Left kidney (tissue), 2 donors: ENCODE measurements around the gene PUS3. TPM values are rescaled to one million over a fixed set of nuclear protein-coding genes. Genes with fewer than 3 reads are reported as not detected.
A peak's percentile ranks its signal among the peaks of the same experiment; 100 is the strongest.

ENCODE experiments used
- DNase-seq: peaks from one replicate; pipeline ENCODE4 v3.0.0-alpha.2; 2013
- polyA plus RNA-seq: library from polyadenylated mRNA; unstranded; fragments of 120-200 nt; gene quantifications from one replicate; pipeline ENCODE4 v1.2.1, GENCODE V29; 2013; ENCODE audit not compliant: insufficient read length

PUS3 gene
- polyA plus RNA-seq, 1 donor = 20.0 TPM

DNA sequence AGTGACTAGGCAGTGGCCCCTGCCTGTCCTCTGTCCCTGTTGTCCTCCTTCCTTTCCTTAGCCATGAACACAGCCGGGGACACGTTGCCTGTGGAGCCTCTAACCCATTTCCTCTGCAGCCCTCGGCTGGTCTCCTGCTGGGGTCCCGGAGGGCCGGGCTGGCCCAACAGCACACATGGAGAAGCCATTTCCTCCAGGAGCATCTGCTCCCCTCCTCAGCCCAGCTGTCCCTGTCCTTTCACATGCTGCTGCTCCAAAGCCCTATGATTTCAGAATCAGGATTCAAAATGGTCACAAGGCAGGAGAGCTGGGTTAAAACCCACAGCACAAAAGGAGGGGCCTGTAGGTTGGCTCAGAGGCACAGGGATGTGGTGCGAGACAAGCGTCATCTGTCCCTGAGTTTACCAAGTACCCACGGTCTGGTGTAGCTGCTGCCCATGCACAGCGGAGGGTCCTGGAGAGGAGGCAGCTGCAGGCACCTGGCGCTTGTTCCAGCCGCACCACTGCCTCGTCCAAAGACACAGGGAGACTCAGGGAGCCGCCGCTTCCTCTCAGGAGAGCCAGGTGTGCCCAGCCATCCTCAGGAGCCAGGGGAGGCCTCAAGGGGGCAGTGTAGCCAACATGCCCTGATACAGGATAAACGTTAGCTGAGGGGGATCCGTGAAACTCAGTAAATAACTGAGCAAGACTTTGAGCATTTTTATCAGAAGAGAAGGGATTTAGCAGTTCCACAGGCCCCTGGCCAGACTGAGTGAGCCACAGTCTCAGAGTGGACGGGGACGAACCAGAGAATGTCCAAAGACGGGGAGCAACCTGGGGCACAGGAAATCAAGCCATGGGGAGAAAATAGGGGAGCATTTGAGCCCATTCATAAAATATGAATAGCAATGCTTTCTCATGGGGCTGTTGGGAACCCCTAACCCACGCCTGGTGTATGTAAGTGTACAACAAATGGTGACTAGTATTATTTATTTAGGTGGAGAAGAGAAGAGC is 38.9 kb upstream of the PUS3 start:
- DNase-seq = peak; percentile 49

DNA sequence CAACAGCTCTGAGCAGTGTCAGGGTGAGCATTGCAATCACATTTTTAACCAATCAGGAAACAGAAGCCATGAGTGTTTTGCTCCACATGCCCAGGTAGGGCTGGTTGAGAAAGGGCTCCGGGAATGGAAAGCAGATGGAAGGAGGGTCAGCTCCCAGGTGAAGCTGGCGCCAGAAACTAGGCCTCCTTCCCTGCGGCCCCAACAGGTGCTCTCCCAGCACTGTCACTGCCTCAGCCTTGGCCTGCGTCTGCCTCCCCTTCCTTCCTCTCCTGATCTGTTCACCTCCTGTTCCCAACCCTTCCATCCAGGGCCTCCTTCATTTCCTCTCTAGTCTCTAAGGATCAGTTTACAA is 38.2 kb upstream of the PUS3 start:
- DNase-seq = no peak

DNA sequence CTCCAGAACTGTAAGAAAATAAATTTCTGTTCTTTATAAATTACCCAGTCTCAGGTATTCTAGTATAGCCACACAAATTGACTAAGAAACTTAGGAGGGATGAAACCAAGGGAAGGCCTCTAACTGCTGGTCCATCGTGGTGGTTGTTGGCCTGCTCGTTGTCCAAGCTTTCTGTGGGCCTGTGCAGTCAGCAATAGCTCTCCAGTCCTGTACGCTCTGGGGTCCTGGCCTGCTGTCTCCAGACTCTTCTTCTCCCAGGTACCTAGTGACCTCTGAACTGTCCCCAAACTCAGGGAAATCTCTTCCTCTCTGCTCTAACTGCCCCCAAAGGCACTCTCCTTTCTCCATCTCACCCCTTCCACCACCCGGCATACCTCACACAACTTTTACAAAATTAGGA is 37.1 kb upstream of the PUS3 start:
- DNase-seq = no peak

DNA sequence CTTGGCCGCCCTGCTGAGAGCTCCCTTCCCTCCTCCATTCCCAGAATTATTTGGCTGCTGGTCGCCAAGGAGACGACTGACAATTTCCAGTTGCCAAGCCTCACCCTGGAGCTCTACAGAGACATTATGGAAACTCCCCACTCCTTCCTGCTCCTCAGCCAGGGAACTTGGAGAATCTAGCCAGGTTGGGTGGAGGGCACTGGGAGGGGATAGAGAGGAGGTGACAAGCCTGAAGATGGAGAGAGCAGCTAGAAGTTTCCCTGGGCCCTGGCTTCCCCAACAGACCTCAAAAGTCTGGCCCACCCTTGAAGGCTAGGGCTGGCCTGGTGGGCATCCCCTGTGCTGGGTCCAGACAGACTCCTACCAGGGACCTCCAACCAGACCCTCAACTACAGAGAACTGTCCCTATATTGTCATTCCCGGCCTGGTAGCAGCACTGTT is 36.1 kb upstream of the PUS3 start:
- DNase-seq = no peak

DNA sequence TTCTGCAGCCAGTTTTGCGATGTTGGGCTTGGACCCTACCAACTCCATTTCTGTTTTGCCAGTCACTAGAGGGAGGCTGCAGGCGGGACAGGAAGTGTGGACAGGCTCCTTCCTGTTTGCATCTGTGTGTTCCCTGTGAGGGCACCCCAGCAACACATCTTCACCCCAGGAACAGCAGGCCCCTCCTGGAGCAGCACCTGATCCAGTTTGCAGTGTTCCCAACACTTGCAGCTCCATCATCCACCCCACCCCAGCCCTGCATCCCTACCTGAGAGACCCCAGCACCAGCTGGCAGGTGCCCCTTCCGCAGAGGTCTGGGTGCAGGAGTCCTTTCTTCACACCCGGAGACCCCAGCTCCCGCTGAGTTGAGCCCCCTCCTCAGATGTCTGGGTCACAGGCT is 35.4 kb upstream of the PUS3 start:
- DNase-seq = no peak

DNA sequence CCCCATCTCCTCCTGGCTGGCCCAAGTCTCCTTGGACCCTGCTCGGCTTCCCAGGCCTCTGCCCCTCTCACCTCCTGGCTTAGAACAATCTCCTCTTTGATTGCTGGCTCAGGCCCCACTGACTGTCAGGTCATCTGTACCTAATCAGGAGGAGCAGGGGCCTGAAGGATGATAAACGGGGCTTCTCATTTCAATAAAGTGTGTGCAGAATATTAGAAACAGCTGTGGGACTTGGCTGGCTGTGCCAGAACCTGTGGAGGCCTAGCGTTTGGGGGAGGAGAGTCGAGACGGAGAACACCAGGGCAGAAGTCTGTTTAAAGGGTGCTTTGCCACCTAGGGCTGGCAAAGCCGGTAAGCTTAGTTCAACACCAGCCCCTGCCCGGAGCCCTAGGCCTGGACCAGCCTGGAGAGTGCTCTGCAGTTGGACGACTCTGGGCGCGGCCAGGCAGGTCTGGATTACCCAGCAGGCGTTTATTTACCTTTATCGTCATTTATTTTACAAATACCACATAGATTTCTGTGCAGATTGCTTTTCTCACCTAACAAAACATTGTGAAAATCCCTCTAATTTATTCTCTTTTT is 32.7 kb upstream of the PUS3 start:
- DNase-seq = no peak

DNA sequence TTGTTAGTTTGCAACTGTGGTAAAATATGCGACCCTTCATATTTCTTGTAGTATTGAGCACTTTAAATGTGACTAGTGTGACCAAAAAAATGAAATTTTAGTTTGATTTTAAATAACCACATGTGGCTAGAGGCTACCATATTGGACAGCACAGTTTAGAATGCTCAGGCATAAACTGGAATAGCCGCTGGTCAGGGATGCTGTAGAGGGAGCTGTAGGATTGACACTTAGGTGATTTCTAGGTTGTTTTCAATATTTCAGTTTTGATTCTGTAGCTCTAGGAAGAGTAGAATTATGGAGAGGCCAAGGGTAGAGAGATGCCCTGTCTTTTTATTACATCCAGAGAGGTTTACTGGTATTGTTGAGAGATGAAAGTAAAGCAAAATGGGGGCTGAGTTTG is 32.0 kb upstream of the PUS3 start:
- DNase-seq = no peak

DNA sequence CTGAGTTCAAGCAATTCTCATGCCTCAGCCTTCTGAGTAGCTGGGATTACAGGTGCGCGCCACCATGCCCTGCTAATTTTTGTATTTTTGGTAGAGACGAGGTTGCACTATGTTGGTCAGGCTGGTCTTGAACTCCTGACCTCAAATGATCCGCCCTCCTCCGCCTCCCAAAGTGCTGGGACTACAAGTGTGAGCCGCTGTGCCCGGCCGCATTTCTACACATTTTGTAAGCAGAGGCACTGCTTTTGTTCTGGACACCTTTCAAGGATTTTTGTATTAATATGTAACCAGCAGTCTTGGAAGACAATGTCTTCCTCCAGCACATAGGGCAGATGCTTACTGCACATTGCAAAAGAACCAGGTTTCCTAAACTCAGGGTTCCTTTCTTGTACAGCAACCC is 31.5 kb upstream of the PUS3 start:
- DNase-seq = no peak

DNA sequence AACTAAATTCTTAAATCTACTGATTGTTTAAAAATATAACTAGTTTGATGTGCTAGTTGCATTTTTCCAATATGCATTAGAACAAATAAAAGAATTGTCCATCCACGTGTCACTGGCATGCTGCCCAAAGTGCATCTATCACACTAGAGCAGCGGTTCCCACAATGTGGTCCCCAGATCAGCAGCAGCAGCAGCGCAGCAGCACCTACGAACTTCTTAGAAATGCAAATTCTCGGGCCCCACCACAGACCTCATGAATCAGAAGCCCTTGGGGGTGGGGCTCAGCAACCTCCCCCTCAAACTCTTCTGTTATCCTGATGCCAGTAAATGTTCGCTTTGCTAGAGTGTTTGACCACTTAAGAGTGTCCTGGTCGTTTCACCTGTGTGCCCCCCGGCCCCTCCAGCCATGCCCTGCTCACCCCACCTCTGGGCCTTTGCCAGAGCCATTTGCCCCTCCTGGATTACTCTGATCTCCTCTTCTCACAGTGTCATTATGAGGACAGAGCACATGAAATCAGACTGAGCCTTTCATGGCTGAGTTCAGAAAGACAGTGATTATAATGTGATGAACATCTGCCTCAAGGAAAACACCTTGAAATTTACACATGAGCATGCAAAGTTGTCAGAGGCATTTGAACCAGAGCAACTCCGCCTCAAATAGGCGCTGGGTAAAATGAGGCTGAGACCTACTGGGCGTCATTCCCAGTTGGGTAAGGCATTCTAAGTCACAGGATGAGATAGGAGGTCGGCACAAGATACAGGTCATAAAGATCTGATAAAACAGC is 30.2 kb upstream of the PUS3 start:
- no peak for DNase-seq

DNA sequence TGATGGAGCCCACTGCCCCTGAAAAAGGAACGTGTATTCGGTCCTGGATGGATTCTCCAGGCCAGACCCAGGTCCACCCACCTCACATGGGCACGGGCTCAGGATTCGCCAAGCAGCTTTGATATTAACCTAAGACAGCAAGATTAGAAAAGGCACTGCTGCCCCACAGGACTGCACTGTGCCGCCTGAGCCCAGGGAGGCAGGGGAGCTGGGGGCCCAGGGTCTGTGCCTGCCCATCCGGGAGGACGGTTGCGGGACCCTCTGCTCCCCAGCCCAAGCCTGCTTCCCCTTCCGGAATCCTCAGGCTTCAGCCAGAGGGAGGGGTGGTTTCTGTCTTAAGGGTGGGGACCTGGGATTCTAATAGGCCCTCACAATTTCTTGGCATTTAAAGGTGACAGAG is 29.3 kb upstream of the PUS3 start:
- DNase-seq = no peak

DNA sequence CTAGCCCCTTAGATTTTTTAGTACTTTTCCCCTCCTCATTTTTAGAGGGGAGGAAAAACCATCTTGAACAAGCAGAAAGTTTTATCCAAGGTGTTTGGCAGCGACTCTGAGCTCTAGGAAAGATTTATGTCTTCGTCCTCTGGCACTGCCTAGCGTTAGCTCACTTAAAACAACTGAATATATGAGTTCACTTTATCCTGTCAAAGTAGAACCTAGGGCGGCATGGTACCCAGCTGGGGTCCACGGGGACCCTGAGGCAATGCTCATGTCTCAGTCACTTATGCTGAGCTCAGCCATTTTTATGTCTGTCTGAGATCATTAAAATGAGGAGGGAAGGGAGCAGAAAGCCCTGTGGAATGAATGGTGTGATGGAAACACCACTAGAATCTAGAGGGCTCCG is 28.7 kb upstream of the PUS3 start:
- DNase-seq = no peak

DNA sequence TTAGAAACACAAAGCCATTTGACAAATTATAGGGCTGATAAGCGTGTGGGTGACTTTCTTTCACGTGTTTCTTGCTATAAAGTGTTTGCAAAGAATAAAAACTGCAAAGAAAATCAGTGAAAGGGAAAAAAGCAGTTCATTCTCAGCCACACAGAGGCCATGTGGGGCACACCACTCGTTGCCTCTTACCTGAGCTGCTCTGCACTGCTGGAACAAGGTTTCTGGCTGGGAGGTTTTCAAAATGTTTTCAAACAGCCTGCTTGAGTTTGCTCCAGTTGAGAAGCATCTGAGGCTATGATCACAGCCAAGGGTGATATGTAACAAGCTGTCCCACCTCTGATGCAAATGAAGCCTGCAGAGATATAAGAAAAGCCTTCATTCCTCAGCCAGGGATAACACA is 28.1 kb upstream of the PUS3 start:
- no peak for DNase-seq

DNA sequence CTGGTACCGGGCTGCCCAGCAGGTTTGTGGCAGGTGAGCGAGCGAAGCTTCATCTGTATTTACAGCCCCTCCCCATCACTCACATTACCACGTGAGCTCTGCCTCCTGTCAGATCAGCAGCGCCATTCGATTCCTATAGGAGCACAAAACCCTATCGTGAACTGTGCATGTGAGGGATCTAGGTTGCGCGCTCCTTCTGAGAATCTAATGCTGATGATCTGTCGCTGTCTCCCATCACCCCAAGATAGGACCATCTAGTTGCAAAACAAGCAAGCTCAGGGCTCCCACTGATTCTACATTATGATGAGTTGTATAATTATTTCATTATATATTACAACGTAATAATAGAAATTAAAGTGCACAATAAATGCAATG is 27.1 kb upstream of the PUS3 start:
- DNase-seq = no peak

DNA sequence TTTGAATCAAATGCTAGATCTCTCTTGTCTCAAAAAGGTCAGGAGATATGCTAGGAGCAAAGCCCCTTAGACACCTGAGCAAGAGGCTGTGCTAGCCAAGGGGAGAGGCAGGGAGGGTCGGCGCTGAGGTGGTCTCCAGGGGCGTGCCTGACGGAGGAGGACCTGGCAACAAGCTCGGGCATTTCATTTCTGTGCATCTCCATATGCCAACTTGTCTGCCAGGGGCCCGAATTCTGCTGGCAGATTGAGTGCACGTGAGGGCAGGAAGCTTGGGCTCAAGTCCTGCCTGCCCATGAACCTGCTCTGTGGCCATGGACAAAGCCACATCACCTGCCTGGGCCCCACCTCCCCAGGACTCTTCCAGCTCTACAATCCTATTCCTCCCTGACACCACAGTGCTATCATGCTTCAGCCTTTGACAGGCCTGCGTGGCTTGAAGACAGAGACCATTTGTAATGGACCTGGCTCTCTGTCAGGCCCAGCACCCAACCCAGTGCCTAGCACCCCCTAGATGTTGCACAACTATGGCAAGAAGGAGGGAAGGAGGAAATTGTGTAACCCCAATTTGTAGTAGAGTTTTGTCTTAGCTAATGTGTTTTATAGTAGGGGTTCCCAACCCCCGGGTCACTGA is 26.6 kb upstream of the PUS3 start:
- no peak for DNase-seq

DNA sequence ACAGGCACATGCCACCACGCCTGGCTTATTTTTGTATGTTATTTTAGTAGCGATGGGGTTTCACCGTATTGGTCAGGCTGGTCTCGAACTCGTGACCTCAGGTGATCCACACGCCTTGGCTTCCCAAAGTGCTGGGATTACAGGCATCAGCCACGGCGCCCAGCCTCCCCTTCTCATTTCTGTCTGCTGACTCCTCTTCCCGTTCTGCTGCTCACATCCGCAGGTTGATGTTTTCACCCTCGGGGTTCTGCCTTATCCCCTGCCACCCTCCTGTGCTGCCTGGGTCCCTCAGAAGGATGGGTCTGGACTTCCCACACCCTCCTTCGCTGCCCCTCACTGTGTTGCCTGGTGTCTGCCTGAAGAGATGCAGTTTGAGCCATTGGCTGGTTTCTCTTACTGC is 23.7 kb upstream of the PUS3 start:
- DNase-seq = no peak

DNA sequence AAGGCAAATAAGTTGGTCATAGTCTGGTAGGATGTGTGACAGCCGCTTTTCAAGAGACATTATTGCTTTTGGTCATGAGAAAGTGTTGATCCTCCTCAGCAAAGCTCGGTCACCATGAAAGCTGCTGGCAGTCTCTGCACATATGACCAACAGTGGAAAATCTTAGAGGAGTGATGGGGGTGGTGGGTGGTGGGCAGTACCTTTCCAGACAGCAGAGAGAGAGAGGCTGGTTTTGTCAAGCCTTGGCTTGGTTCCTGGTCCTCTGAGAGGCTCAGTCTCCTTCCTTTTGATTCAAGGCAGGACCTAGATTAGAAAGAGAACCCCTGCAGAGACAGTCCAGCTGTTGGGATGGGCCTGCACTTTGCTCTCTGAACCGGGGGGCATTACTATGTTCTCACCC is 22.8 kb upstream of the PUS3 start:
- no peak for DNase-seq

DNA sequence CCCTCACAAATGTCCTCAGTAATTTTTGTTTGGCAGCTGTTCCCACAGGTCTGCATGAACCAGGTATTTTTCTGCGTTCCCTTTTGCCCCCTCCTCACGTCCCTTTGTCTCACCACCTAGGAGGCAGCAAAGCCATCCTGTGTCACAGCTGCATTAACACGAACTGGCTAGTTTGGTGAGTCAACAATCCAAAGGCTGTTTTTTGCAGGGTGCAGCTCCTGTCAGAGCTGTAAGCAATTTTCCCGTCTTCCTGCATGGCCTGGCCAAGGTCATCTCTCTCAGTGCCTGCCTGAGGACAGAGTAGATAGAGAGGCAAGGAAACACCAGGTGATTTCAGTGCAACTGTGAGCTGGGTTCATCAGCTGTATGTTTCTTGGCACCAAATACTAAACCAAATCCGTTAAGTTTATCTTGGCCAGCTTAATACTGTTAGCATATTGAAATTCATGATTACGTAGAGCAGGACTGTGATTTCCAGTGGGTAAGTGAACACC is 22.3 kb upstream of the PUS3 start:
- DNase-seq = no peak

DNA sequence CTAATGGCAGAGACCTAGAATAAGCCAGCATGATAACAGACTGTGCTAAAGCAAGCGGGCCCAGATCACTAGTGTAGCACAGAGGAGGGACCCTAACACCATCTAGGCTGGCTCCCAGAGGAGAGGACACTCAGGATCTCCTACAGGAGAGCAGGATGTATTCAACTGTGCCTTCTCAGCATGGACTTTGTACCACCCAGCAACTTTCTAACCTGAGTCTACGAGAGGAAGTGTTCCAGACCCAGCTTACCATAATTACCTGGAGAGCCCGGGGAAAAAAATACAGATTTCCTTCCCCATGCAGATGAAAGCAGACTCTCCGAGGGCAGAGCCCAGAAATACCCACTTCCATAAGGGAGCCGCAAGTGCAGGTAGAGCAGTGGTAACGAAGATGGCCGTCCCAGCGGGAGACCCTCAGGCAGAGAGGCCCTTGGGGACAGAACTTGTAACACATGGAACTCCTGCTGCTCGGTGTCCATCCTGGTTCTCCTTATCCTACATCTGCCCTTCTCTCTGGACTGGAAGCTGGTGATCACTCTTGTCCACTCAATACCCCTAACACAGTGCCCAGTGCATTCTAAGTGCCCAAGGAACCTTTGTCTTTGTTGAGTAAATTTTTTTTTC is 21.5 kb upstream of the PUS3 start:
- no peak for DNase-seq

DNA sequence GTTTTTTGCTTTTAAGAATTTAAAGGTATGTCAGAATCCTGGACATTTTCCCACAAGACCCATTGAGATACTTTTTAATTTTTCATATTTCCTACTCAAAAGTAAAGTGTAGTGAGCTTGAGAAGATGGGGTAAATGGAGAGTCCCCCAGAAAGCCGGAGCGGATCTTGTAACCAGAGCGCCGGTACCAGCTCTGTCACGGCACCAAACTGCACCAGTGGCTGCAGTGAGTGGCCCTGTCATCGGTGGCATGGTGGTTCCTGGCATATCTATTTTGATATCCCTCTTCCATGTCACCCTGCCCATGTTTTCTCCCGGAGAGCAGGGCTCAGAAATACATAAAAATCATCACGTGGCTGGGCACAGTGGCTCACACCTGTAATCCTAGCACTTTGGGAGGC is 20.6 kb upstream of the PUS3 start:
- DNase-seq = no peak

DNA sequence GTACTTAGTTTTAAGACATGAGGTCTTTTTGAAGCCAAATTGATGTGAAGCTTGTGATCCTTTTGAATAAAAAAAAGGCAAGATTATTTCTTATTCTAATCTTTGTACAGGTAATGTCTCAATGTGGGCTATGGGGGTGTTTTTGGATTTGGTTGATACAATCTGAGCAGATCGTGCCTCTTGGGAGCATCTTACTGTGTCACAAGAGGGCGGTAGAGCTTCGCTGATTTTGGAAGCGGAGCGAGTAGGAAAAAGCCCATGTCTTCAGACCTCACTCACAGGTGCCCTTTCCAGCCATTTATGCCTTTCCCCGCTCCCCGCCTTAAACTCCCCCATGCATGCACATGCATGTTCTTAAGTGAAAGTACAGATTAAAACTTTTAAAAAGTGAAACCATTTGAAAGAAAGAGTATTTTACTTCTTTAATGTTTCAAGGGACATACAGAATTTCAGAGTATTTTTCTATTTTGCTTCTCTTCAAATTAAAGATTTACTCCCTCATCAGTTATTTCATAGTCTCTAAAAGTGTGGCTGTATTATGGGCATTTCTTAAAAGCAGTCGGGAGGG is 20.1 kb upstream of the PUS3 start:
- peak; percentile 82 for DNase-seq

DNA sequence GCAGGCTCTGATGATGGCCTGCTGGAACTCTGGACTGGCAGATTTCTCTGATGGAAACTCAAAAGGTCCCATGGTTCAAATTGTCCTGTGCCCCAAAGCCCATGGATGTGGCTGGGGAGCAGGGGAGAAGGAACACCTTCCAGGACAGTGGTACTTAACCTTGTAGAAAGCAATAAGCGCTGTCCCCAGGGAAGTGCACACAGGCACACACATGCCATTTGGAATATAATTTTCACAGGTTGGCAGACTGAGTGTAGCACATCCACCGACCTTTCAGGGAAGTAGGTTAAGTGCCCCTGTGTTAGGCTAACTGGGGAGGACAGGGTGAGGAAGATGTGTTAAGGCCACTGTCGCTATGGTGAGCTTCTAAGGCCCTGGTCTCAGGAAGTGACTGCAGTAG is 19.1 kb upstream of the PUS3 start:
- no peak for DNase-seq

DNA sequence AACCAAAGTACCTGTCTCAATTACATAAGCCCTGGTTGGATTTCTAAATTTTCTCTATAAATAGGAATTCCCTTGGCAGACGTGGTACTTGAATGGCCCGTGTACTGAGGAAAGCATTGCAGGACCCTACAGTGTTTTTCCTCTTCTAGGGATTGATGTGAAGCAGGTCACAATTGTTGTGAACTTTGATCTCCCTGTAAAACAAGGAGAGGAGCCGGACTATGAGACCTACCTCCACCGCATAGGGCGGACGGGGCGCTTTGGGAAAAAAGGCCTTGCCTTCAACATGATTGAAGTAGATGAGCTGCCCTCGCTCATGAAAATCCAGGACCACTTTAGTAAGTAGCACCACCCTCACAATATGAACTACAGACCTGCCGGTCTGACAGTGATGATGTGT is 18.0 kb upstream of the PUS3 start:
- no peak for DNase-seq
